ENCODE data around the gene CFB.

DNA sequence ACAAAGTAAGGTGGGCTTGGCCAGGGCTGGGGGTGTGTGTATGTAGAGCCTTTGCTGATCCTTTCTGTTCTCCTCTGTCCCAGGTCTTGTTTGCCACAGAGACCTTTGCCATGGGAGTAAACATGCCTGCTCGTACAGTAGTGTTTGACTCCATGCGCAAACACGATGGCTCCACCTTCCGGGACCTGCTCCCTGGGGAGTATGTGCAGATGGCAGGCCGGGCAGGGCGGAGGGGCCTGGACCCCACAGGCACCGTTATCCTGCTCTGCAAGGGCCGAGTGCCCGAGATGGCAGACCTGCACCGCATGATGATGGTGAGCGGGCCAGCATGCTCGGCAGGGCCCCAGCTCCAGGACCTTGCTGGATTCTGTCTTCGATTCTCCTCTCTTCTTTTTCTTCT, 19.8 kb downstream of the CFB start:
- no peak for TF ChIP-seq SIN3A (IDR thresholded peaks at IDR 0.05; ENCODE audit: borderline replicate concordance, insufficient read depth, low read length)
- no peak for TF ChIP-seq TAF1 (IDR thresholded peaks at IDR 0.05; ENCODE audit: borderline replicate concordance, insufficient read depth, low read length)
- TF ChIP-seq, protein P1, sequence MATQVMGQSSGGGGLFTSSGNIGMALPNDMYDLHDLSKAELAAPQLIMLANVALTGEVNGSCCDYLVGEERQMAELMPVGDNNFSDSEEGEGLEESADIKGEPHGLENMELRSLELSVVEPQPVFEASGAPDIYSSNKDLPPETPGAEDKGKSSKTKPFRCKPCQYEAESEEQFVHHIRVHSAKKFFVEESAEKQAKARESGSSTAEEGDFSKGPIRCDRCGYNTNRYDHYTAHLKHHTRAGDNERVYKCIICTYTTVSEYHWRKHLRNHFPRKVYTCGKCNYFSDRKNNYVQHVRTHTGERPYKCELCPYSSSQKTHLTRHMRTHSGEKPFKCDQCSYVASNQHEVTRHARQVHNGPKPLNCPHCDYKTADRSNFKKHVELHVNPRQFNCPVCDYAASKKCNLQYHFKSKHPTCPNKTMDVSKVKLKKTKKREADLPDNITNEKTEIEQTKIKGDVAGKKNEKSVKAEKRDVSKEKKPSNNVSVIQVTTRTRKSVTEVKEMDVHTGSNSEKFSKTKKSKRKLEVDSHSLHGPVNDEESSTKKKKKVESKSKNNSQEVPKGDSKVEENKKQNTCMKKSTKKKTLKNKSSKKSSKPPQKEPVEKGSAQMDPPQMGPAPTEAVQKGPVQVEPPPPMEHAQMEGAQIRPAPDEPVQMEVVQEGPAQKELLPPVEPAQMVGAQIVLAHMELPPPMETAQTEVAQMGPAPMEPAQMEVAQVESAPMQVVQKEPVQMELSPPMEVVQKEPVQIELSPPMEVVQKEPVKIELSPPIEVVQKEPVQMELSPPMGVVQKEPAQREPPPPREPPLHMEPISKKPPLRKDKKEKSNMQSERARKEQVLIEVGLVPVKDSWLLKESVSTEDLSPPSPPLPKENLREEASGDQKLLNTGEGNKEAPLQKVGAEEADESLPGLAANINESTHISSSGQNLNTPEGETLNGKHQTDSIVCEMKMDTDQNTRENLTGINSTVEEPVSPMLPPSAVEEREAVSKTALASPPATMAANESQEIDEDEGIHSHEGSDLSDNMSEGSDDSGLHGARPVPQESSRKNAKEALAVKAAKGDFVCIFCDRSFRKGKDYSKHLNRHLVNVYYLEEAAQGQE (IDR thresholded peaks at IDR 0.05; ENCODE audit: insufficient read depth in 1 of 2, low read depth in 2 of 2, low read length in 2 of 2), result no peak
- no peak for TF ChIP-seq POLR2AphosphoS5 (IDR thresholded peaks at IDR 0.05; ENCODE audit: low read depth, low read length)
- no peak for TF ChIP-seq FOXP2 (optimal IDR thresholded peaks at IDR 0.05; ENCODE audit: borderline replicate concordance, extremely low read depth, extremely low read length, insufficient read depth)
